Fibroblast of skin of back (primary cell): Measurements from ENCODE around the gene SLC9C1.
A peak's percentile ranks its signal among the peaks of the same experiment; 100 is the strongest.

ENCODE experiments used
- DNase-seq: peaks from one replicate; pipeline ENCODE4 v3.0.0-alpha.2; 2013

Gene SLC9C1

DNA sequence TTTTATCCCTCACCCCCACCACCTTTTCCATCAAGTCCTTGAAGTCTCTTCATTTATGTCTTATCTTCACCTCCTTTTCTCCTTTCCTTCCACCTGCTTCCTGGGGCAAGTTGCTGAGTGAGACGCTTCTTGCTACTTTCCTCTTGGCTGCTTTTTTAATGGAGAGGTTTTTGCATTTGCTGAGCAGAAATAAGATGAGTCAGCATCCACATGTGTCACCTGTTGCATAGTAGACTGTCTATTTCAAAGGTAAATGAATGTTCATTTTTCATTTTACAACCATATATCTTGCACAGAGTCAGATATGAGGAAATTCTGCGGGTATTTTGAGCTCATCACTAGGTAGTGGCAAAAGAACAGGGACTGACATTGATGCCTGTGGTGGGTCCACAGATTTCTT is 189.2 kb downstream of the SLC9C1 start:
- DNase-seq = no peak

GRCh38 chr3:112101916-112102315 is 192.1 kb downstream of the SLC9C1 start:
- peak; percentile 95 for DNase-seq

DNA sequence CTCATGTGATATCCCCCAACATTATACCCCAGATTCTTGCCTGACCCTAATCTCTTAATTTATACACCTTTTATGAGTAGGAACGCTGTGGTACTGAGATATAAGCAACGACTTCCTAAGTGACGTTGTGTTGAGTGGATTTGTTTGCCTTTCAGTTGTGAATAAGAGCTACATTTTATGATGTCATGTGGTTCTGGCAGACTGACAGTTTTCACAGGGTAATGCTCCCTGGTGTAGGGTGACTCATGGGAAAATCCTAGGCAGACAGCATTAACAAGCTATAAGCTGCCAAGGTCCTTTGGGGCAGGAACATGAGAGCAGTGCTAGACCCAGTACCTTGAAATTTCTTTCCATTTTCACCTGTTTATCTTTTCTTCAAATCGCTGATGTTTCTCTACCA is 196.6 kb downstream of the SLC9C1 start:
- DNase-seq = peak; percentile 99

- peak; percentile 50 for DNase-seq
Observed at GRCh38 chr3:112096176-112096575, 197.8 kb downstream of the SLC9C1 start.

DNA sequence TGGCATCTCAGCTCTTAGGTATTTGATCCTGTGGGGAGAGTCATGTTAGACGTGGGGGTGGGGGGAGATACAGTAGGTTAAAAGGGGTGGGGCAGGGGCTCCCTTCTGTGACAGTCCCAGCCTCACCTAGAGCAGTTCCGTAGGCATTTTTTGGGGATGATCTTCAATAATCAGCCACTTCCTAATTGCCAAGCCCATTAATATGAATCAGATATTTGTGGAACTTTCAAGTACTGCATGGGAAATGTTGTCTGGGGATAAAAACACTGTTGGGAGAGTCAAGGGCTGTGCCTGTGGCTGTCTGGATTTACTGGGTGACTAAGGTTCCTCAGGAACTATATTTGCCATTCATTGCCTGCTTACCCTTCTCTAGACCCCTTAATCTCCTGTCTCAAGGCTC is 198.3 kb downstream of the SLC9C1 start:
- DNase-seq = no peak

GRCh38 chr3:112093180-112093522 is 200.9 kb downstream of the SLC9C1 start:
- DNase-seq = no peak

DNA sequence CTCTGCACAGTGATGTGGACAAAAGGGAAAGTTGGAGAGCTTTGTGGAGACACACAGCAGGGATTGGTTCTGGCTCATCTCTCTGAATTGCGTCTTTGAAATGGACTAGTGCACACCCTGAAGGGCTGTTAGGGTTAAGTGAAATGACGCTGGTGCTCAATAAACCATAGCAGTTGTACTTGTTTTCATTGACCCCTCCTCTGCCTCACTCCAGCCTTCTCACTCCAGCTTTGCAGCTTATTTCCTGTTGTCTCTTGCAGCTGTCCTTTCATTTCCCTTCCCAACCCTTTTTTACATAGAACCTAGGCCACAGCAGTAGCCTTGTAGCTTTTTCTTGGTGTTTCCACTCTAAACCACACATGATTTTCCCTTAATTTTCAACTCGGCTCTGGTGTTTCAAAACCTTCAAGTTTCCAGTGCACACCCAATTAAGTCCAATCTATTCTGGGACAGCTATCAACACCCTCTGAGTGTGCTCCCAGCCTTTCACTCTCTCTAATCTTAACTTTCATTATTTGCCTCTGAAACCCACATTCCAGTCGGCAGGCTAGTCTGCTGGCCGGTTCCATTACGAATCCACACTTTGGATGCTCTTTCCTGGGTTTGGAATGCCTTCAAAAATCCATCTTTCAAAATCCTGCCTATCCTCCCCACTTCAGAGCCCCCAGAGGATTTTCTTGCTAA is 201.4 kb downstream of the SLC9C1 start:
- DNase-seq = peak; percentile 36

- no peak for DNase-seq
Observed at GRCh38 chr3:112090887-112091586, 203.0 kb downstream of the SLC9C1 start.
